GM12878 (cell line): ENCODE data around the gene SNHG17. TPM values are rescaled to one million over a fixed set of nuclear protein-coding genes. Genes with fewer than 3 reads are reported as not detected.

Source experiments
- BCL11A ChIP-seq: IDR thresholded peaks from 2 replicates; pipeline ENCODE4 v1.6.1; 2011; ENCODE audit warnings: low read depth, low read length
- BCLAF1 ChIP-seq: fragments of 450-650 bp; IDR thresholded peaks from 2 replicates; pipeline ENCODE4 v1.6.1; 2017; ENCODE audit warnings: antibody characterized with exemption, mild to moderate bottlenecking, moderate library complexity
- CBX5 ChIP-seq: sonication (generic); IDR thresholded peaks from 2 replicates; pipeline ENCODE4 v1.6.1; 2016; ENCODE audit warnings: low read depth, moderate library complexity, mild to moderate bottlenecking, inconsistent platforms
- CHD4 ChIP-seq: fragments of 200-600 bp; sonication (generic); IDR thresholded peaks from 2 replicates; pipeline ENCODE4 v1.6.1; 2016; ENCODE audit warnings: mild to moderate bottlenecking
- ESRRA ChIP-seq: IDR thresholded peaks from 2 replicates; pipeline ENCODE4 v1.6.1; 2012; ENCODE audit warnings: mild to moderate bottlenecking, low read length, improper control_type of control experiment
- ETV6 ChIP-seq, 2 experiments: fragments of 450-650 bp in 1 of 2; IDR thresholded peaks in 1 of 2; conservative IDR thresholded peaks in 1 of 2; 2 replicates each; pipeline ENCODE4 v1.6.1; 2014; ENCODE audit warnings: antibody characterized with exemption in 1 of 2, borderline replicate concordance in 1 of 2, low read depth in 1 of 2, mild to moderate bottlenecking in 1 of 2, moderate library complexity in 1 of 2
- IKZF1 ChIP-seq: fragments of 450-650 bp; conservative IDR thresholded peaks from 2 replicates; pipeline ENCODE4 v1.6.1; 2017; ENCODE audit warnings: antibody characterized with exemption, mild to moderate bottlenecking
- JUNB ChIP-seq: IDR thresholded peaks from 2 replicates; pipeline ENCODE4 v1.6.1; 2016; ENCODE audit warnings: antibody characterized with exemption, mild to moderate bottlenecking
- LARP7 ChIP-seq: fragments of 450-650 bp; IDR thresholded peaks from 2 replicates; pipeline ENCODE4 v1.6.1; 2017; ENCODE audit warnings: mild to moderate bottlenecking
- NFIC ChIP-seq: IDR thresholded peaks from 2 replicates; pipeline ENCODE4 v1.6.1; 2012; ENCODE audit warnings: low read depth, mild to moderate bottlenecking, inconsistent platforms, low read length, moderate library complexity
- NKRF ChIP-seq: fragments of 450-650 bp; conservative IDR thresholded peaks from 2 replicates; pipeline ENCODE4 v1.6.1; 2017; ENCODE audit warnings: mild to moderate bottlenecking, moderate library complexity
- NRF1 ChIP-seq: conservative IDR thresholded peaks from 2 replicates; pipeline ENCODE4 v1.6.1; 2011; ENCODE audit warnings: mild to moderate bottlenecking, low read depth, low read length, improper control_type of control experiment
- POU2F2 ChIP-seq: IDR thresholded peaks from 3 replicates; pipeline ENCODE4 v1.6.1; 2011; ENCODE audit warnings: low read depth, mild to moderate bottlenecking, low read length, borderline replicate concordance
- RB1 ChIP-seq: fragments of 450-650 bp; formaldehyde crosslinking; IDR thresholded peaks from 2 replicates; pipeline ENCODE4 v1.6.1; 2017; ENCODE audit warnings: mild to moderate bottlenecking, borderline replicate concordance
- RCOR1 ChIP-seq: conservative IDR thresholded peaks from 2 replicates; pipeline ENCODE4 v1.6.1; 2012; ENCODE audit warnings: low read depth, low read length, improper control_type of control experiment
- TARDBP ChIP-seq: IDR thresholded peaks from 2 replicates; pipeline ENCODE4 v1.6.1; 2016; ENCODE audit warnings: borderline replicate concordance
- polyA plus RNA-seq, 11 experiments: library from polyadenylated mRNA; depleted of rRNA in 4 of 11; unstranded in 6 of 11; stranded (reverse) in 5 of 11; fragments of >200 nt; fragmentation: Nextera tagmentation in 4 of 11; fragmentation: Illumina TruSeq in 1 of 11; extraction: Ambion mirVana in 4 of 11; extraction: Trizol in 1 of 11; gene quantifications; 1 replicate in 1 of 11; 2 replicates in 10 of 11; pipeline versions ENCODE4 v1.2.1 to v1.2.3, GENCODE V29; 2011 to 2016; ENCODE audit warnings: inconsistent platforms in 2 of 11, missing spikeins in 2 of 11, low read depth in 1 of 11
- total RNA-seq, 4 experiments: library from RNA; depleted of rRNA in 3 of 4; stranded (reverse); fragments of >200 nt in 3 of 4; fragmentation: Illumina TruSeq in 1 of 4; extraction: Trizol in 1 of 4; gene quantifications; 2 replicates each; pipeline versions ENCODE4 v1.2.1 to v1.2.3, GENCODE V29; 2013 to 2021
- TF ChIP-seq, protein P1 (sequence below): fragments of 450-650 bp; formaldehyde crosslinking; IDR thresholded peaks from 2 replicates; pipeline ENCODE4 v1.4.0; 2022; ENCODE audit warnings: mild to moderate bottlenecking, moderate library complexity
- TF ChIP-seq, protein P2 (sequence below): fragments of 450-650 bp; formaldehyde crosslinking; IDR thresholded peaks from 2 replicates; pipeline ENCODE4 v1.5.0; 2022; ENCODE audit warnings: mild to moderate bottlenecking, missing genetic modification characterization

The SNHG17 gene
- total and polyA plus RNA-seq, 10 of the 15 experiments (the other 5 are each of a cell fraction or from before 2014, with no cell fraction given) = 20.8 to 63.0 (median 33.9) TPM

DNA sequence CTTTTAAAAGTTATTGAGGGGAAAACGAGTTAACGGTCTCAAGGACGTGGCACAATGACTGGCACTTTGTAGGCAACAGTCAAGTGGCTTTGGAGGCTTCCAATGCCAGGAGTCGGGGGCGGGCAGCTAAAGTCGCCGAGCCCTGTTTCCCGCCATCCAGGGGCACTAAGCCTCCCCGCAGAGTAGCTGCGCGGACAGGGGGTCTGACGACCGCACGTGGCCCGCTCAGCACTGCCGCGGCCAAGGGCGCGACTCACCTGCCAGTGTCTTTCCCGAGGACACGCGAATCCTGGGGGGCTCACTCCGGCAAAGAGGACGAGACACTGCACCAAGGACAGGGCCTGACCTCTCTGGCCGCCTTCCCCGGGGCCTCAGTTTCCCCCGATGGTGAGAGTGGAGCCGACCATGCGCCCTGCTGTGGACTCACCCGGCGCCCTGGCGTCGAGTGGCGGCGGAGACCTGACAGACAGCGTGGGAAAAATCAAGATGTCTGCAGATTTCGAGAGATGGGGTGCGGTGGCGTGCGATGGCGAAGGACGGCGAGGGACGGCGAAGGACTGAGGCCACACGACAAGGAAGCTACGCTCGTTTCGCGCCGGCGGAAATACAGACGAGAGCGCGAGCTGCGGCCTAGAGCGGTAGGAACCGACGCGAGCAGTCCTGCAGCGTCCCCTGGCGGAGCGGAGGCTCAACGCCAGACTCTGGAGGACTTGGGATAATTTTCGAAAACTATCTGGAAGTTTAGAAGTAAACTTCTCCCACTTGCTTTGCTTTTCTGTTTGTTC is at the start of gene SNHG17 (continued):
- TF ChIP-seq BCLAF1 (0 out of 2 replicates have a peak, but pooled peaks have one; percentile 39), JUNB (no peak), LARP7 (peak; percentile 90), TARDBP (peak; percentile 87; the same call in 1 of the 2 replicates), IKZF1 (peak; percentile 89), POU2F2 (peak; percentile 96), RCOR1 (0 out of 2 replicates have a peak, but pooled peaks have one; percentile 84), CHD4 (no peak), NKRF (peak; percentile 96), CBX5 (peak; percentile 83; the same call in 1 of the 2 replicates), NRF1 (peak; percentile 5; the same call in 1 of the 2 replicates), ETV6 (conservative IDR thresholded peaks at IDR 0.05 in 1 of 2, IDR thresholded peaks at IDR 0.05 in 1 of 2; ENCODE audit: borderline replicate concordance in 1 of 2, low read depth in 1 of 2) (peak in 1 of 2 experiments; percentile 75; a peak in 2 of 4 replicates), BCL11A (peak; percentile 56; the same call in 1 of the 2 replicates), NFIC (no peak), ESRRA (peak; percentile 85; the same call in 1 of the 2 replicates), RB1 (peak; percentile 96; the same call in 1 of the 2 replicates)
- TF ChIP-seq, protein P1, sequence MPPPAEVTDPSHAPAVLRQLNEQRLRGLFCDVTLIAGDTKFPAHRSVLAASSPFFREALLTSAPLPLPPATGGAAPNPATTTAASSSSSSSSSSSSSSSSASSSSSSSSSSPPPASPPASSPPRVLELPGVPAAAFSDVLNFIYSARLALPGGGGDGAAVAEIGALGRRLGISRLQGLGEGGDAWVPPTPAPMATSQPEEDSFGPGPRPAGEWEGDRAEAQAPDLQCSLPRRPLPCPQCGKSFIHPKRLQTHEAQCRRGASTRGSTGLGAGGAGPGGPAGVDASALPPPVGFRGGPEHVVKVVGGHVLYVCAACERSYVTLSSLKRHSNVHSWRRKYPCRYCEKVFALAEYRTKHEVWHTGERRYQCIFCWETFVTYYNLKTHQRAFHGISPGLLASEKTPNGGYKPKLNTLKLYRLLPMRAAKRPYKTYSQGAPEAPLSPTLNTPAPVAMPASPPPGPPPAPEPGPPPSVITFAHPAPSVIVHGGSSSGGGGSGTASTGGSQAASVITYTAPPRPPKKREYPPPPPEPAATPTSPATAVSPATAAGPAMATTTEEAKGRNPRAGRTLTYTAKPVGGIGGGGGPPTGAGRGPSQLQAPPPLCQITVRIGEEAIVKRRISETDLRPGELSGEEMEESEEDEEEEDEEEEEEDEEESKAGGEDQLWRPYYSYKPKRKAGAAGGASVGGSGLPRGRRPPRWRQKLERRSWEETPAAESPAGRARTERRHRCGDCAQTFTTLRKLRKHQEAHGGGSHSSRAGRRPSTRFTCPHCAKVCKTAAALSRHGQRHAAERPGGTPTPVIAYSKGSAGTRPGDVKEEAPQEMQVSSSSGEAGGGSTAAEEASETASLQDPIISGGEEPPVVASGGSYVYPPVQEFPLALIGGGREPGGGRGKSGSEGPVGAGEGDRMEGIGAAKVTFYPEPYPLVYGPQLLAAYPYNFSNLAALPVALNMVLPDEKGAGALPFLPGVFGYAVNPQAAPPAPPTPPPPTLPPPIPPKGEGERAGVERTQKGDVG = no peak
- TF ChIP-seq, protein P2, sequence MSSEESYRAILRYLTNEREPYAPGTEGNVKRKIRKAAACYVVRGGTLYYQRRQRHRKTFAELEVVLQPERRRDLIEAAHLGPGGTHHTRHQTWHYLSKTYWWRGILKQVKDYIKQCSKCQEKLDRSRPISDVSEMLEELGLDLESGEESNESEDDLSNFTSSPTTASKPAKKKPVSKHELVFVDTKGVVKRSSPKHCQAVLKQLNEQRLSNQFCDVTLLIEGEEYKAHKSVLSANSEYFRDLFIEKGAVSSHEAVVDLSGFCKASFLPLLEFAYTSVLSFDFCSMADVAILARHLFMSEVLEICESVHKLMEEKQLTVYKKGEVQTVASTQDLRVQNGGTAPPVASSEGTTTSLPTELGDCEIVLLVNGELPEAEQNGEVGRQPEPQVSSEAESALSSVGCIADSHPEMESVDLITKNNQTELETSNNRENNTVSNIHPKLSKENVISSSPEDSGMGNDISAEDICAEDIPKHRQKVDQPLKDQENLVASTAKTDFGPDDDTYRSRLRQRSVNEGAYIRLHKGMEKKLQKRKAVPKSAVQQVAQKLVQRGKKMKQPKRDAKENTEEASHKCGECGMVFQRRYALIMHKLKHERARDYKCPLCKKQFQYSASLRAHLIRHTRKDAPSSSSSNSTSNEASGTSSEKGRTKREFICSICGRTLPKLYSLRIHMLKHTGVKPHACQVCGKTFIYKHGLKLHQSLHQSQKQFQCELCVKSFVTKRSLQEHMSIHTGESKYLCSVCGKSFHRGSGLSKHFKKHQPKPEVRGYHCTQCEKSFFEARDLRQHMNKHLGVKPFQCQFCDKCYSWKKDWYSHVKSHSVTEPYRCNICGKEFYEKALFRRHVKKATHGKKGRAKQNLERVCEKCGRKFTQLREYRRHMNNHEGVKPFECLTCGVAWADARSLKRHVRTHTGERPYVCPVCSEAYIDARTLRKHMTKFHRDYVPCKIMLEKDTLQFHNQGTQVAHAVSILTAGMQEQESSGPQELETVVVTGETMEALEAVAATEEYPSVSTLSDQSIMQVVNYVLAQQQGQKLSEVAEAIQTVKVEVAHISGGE = no peak
